Vagina (tissue), 2 donors: ENCODE results near the gene CNTROB. TPM values are rescaled to one million over a fixed set of nuclear protein-coding genes. Genes with fewer than 3 reads are reported as not detected.
A peak's percentile ranks its signal among the peaks of the same experiment; 100 is the strongest.

Experiments used
- DNase-seq, 2 donors: peaks; one replicate each; pipeline ENCODE4 v3.0.0-alpha.2; 2017; ENCODE audit errors: extremely low spot score in 2 of 2
- H3K27ac ChIP-seq: fragments of 200-600 bp; sonication (generic); one replicate; pipeline ENCODE4 v1.5.1; 2019
- H3K27me3 ChIP-seq: fragments of 200-600 bp; sonication (generic); one replicate; pipeline ENCODE4 v1.5.1; 2019
- H3K36me3 ChIP-seq, 2 donors: fragments of 200-600 bp; sonication (generic); one replicate each; pipeline ENCODE4 v1.5.1; 2017 to 2019
- H3K4me1 ChIP-seq: fragments of 200-600 bp; sonication (generic); one replicate; pipeline ENCODE4 v1.5.1; 2019
- H3K4me3 ChIP-seq, 2 donors: fragments of 200-600 bp; sonication (generic); 1 replicate in 1 of 2; 2 replicates in 1 of 2; pipeline ENCODE4 v1.5.1; 2016 to 2019
- H3K9me3 ChIP-seq: fragments of 200-600 bp; sonication (generic); one replicate; pipeline ENCODE4 v1.5.1; 2019
- CTCF ChIP-seq, 3 experiments: fragments of 450-650 bp in 2 of 3; fragments of 200-600 bp in 1 of 3; sonication (generic) in 1 of 3; IDR thresholded peaks; one replicate each; pipeline ENCODE4 v1.5.1; 2017 to 2019; ENCODE audit warnings: antibody characterized with exemption in 3 of 3, mild to moderate bottlenecking in 2 of 3, moderate library complexity in 2 of 3
- POLR2A ChIP-seq, 2 donors: fragments of 450-650 bp; IDR thresholded peaks; one replicate each; pipeline ENCODE4 v1.6.1; 2017; ENCODE audit warnings: antibody characterized with exemption in 2 of 2, mild to moderate bottlenecking in 2 of 2, moderate library complexity in 2 of 2
- POLR2AphosphoS5 ChIP-seq, 2 donors: sonication (generic); formaldehyde crosslinking; IDR thresholded peaks; one replicate each; pipeline ENCODE4 v1.9.0; 2017; ENCODE audit warnings: antibody characterized with exemption in 2 of 2, mild to moderate bottlenecking in 2 of 2, low read depth in 1 of 2; ENCODE audit not compliant: insufficient read depth in 1 of 2
- intact Hi-C: fragments of 100-400 bp; cut with DNase I; formaldehyde crosslinking; loops from one replicate; pipeline ENCODE4 v1.15.1; 2023
- total RNA-seq: library from RNA; depleted of rRNA; stranded (reverse); fragments of >200 nt; gene quantifications from one replicate; pipeline ENCODE4 v1.2.3, GENCODE V29; 2016

Gene CNTROB
- total RNA-seq, 1 donor from 2014 or later: 20.9 TPM

- peak overlapping the region; percentile 71 to 88 for H3K4me3 ChIP-seq
- TF ChIP-seq CTCF (IDR thresholded peaks at IDR 0.05) (no peak), POLR2A (IDR thresholded peaks at IDR 0.05) (no peak), POLR2AphosphoS5 (IDR thresholded peaks at IDR 0.05; ENCODE audit: insufficient read depth in 1 of 2, low read depth in 1 of 2) (no peak)
- intact Hi-C loops: no loop called here
- peaks cover 0 to 17% of the 10 kb centered on the region in 2 donors for H3K36me3 ChIP-seq
- no peaks in the 10 kb centered on the region for H3K27me3 ChIP-seq
- no peak for DNase-seq
- no peaks in the 10 kb centered on the region for H3K9me3 ChIP-seq
- H3K4me1 ChIP-seq: peaks cover 46% of the 10 kb centered on the region
- peak overlapping the region; percentile 89 for H3K27ac ChIP-seq
Observed at GRCh38 chr17:7932949-7933348, 943 bp downstream of the CNTROB start.

DNA sequence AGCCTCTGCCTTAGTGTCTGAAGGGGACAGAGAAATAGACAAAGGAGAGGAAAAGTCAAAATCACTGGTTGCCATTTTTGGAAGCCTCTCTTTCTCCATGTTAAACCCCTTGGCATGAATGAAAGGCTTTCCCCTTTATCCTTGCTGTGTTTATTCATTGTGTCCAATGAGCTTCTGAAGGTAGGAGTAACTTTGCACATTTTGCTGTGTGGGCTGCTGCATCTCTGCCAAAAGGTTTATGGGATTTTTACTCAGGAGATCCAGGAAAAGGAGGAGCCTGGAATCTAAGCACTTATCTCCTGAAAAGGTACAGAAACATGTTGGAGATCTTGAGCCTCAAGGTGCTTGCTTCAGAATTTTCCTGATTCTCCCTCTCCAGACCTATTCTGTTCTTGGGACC, 3.9 kb downstream of the CNTROB start:
- Histone ChIP-seq H3K4me3 (no peak overlapping the region), H3K27ac (no peak overlapping the region), H3K27me3 (no peaks in the 10 kb centered on the region), H3K36me3 (peaks cover 0 to 38% of the 10 kb centered on the region in 2 donors), H3K4me1 (peaks cover 28% of the 10 kb centered on the region), H3K9me3 (no peaks in the 10 kb centered on the region)
- no peak for TF ChIP-seq CTCF (IDR thresholded peaks at IDR 0.05)
- TF ChIP-seq POLR2A (IDR thresholded peaks at IDR 0.05): no peak
- TF ChIP-seq POLR2AphosphoS5 (IDR thresholded peaks at IDR 0.05; ENCODE audit: insufficient read depth in 1 of 2, low read depth in 1 of 2): no peak
- intact Hi-C loops: no loop called here
- no peak for DNase-seq

DNA sequence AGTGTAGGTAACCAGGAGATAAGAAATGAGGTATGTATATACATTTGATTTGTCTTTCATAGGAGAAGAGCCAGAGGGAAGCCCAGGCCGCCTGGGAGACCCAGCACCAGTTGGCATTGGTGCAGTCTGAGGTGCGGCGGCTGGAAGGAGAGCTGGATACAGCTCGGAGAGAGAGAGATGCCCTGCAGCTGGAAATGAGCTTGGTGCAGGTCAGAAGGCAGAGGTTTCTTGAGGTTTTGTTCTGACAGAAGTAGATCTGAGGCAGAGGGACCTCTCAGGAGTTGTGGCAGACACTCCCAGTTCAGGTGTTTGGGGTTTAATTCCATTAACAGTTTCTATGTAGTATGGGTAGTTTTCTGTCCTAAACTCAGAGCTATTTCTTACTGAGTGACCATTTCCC, 8.0 kb downstream of the CNTROB start:
- Histone ChIP-seq H3K27me3 (no peaks in the 10 kb centered on the region), H3K4me1 (no peaks in the 10 kb centered on the region), H3K36me3 (peaks cover 0 to 57% of the 10 kb centered on the region in 2 donors), H3K9me3 (no peaks in the 10 kb centered on the region), H3K27ac (no peak overlapping the region), H3K4me3 (no peak overlapping the region)
- DNase-seq: no peak
- no peak for TF ChIP-seq POLR2A (IDR thresholded peaks at IDR 0.05)
- no peak for TF ChIP-seq CTCF (IDR thresholded peaks at IDR 0.05)
- no peak for TF ChIP-seq POLR2AphosphoS5 (IDR thresholded peaks at IDR 0.05; ENCODE audit: insufficient read depth in 1 of 2, low read depth in 1 of 2)
- intact Hi-C loops: no loop called here

GRCh38 chr17:7940743-7941142, 8.7 kb downstream of the CNTROB start:
- Histone ChIP-seq H3K36me3 (peaks cover 0 to 64% of the 10 kb centered on the region in 2 donors), H3K4me3 (no peak overlapping the region), H3K9me3 (no peaks in the 10 kb centered on the region), H3K27me3 (no peaks in the 10 kb centered on the region), H3K27ac (no peak overlapping the region), H3K4me1 (no peaks in the 10 kb centered on the region)
- DNase-seq: no peak
- TF ChIP-seq POLR2AphosphoS5 (IDR thresholded peaks at IDR 0.05; ENCODE audit: insufficient read depth in 1 of 2, low read depth in 1 of 2) (no peak), POLR2A (IDR thresholded peaks at IDR 0.05) (no peak), CTCF (IDR thresholded peaks at IDR 0.05) (no peak)
- intact Hi-C loops: no loop called here

GRCh38 chr17:7943291-7943690, 11.3 kb downstream of the CNTROB start:
- no peak for TF ChIP-seq POLR2A (IDR thresholded peaks at IDR 0.05)
- TF ChIP-seq CTCF (IDR thresholded peaks at IDR 0.05): no peak
- TF ChIP-seq POLR2AphosphoS5 (IDR thresholded peaks at IDR 0.05; ENCODE audit: insufficient read depth in 1 of 2, low read depth in 1 of 2): no peak
- Histone ChIP-seq H3K36me3 (peaks cover 0 to 67% of the 10 kb centered on the region in 2 donors), H3K4me1 (no peaks in the 10 kb centered on the region), H3K27ac (no peak overlapping the region), H3K9me3 (no peaks in the 10 kb centered on the region), H3K27me3 (no peaks in the 10 kb centered on the region), H3K4me3 (no peak overlapping the region)
- DNase-seq: no peak
- intact Hi-C loops: no loop called here
